ENCODE results near the gene SLC35B1. TPM values are rescaled to one million over a fixed set of nuclear protein-coding genes. Genes with fewer than 3 reads are reported as not detected.

The SLC35B1 gene
- total RNA-seq, 2 donors from 2014 or later, result 59.4 to 80.5 TPM

GRCh38 chr17:49741009-49741691, 33.4 kb upstream of the SLC35B1 start:
- Histone ChIP-seq H3K9me3 (ENCODE audit: control insufficient read depth, low read length) (no peaks in the 10 kb centered on the region), H3K27me3 (ENCODE audit: control insufficient read depth, insufficient read depth, low read length, poor library complexity, severe bottlenecking) (peaks cover 25% of the 10 kb centered on the region), H3K4me1 (ENCODE audit: control insufficient read depth, insufficient read depth, low read length) (peaks cover 5% of the 10 kb centered on the region), H3K4me3 (ENCODE audit: low read length) (no peak overlapping the region), H3K36me3 (ENCODE audit: control insufficient read depth, insufficient read depth, low read length) (no peaks in the 10 kb centered on the region), H3K27ac (ENCODE audit: low read depth, low read length) (no peak overlapping the region), H3K9ac (ENCODE audit: extremely low read depth, low read length, poor library complexity, severe bottlenecking) (no peak overlapping the region)
- no peaks in the 10 kb centered on the region for H3K9me3 Mint-ChIP-seq
- H3K27ac Mint-ChIP-seq, result no peak overlapping the region
- peaks cover 20% of the 10 kb centered on the region for H3K4me1 Mint-ChIP-seq
- no peaks in the 10 kb centered on the region for H3K27me3 Mint-ChIP-seq (ENCODE audit: insufficient read depth)
- no peak overlapping the region for H3K4me3 Mint-ChIP-seq
- H3K36me3 Mint-ChIP-seq (ENCODE audit: low read depth), result peaks cover 17% of the 10 kb centered on the region
- WGBS, 2 experiments (ENCODE audit: insufficient coverage in 1 of 2, insufficient read length in 1 of 2), result 71 to 94% methylated on average over 2 to 5 of the region's 5 CpGs
- DNase-seq, result no peak
- no peak for TF ChIP-seq CTCF (conservative IDR thresholded peaks at IDR 0.05)

GRCh38 chr17:49739641-49740271, 32.0 kb upstream of the SLC35B1 start:
- no peaks in the 10 kb centered on the region for H3K9me3 ChIP-seq (ENCODE audit: control insufficient read depth, low read length)
- no peak overlapping the region for H3K4me3 ChIP-seq (ENCODE audit: low read length)
- Mint-ChIP-seq H3K4me1 (peaks cover 19% of the 10 kb centered on the region), H3K9me3 (no peaks in the 10 kb centered on the region), H3K27me3 (ENCODE audit: insufficient read depth) (no peaks in the 10 kb centered on the region), H3K27ac (no peak overlapping the region), H3K4me3 (no peak overlapping the region), H3K36me3 (ENCODE audit: low read depth) (peaks cover 15% of the 10 kb centered on the region)
- no peak overlapping the region for H3K9ac ChIP-seq (ENCODE audit: extremely low read depth, low read length, poor library complexity, severe bottlenecking)
- TF ChIP-seq CTCF (conservative IDR thresholded peaks at IDR 0.05), result no peak
- 90 to 97% methylated on average over 4 to 7 of the region's 7 CpGs for WGBS, 2 experiments (ENCODE audit: insufficient coverage in 1 of 2, insufficient read length in 1 of 2)
- H3K27ac ChIP-seq (ENCODE audit: low read depth, low read length), result no peak overlapping the region
- H3K36me3 ChIP-seq (ENCODE audit: control insufficient read depth, insufficient read depth, low read length), result peaks cover under 1% of the 10 kb centered on the region
- DNase-seq, result no peak
- peaks cover 25% of the 10 kb centered on the region for H3K27me3 ChIP-seq (ENCODE audit: control insufficient read depth, insufficient read depth, low read length, poor library complexity, severe bottlenecking)
- H3K4me1 ChIP-seq (ENCODE audit: control insufficient read depth, insufficient read depth, low read length), result peaks cover 5% of the 10 kb centered on the region

- Histone ChIP-seq H3K4me1 (ENCODE audit: control insufficient read depth, insufficient read depth, low read length) (peaks cover 5% of the 10 kb centered on the region), H3K36me3 (ENCODE audit: control insufficient read depth, insufficient read depth, low read length) (peaks cover 2% of the 10 kb centered on the region), H3K4me3 (ENCODE audit: low read length) (no peak overlapping the region), H3K9me3 (ENCODE audit: control insufficient read depth, low read length) (no peaks in the 10 kb centered on the region), H3K27ac (ENCODE audit: low read depth, low read length) (no peak overlapping the region), H3K27me3 (ENCODE audit: control insufficient read depth, insufficient read depth, low read length, poor library complexity, severe bottlenecking) (peaks cover 25% of the 10 kb centered on the region), H3K9ac (ENCODE audit: extremely low read depth, low read length, poor library complexity, severe bottlenecking) (no peak overlapping the region)
- H3K27ac Mint-ChIP-seq, result no peak overlapping the region
- no peak for DNase-seq
- H3K4me1 Mint-ChIP-seq, result peaks cover 19% of the 10 kb centered on the region
- no peaks in the 10 kb centered on the region for H3K27me3 Mint-ChIP-seq (ENCODE audit: insufficient read depth)
- H3K9me3 Mint-ChIP-seq, result no peaks in the 10 kb centered on the region
- 97 to 100% methylated on average over 2 to 4 of the region's 5 CpGs for WGBS, 2 experiments (ENCODE audit: insufficient coverage in 1 of 2, insufficient read length in 1 of 2)
- H3K36me3 Mint-ChIP-seq (ENCODE audit: low read depth), result peaks cover 17% of the 10 kb centered on the region
- no peak for TF ChIP-seq CTCF (conservative IDR thresholded peaks at IDR 0.05)
- no peak overlapping the region for H3K4me3 Mint-ChIP-seq
Observed at GRCh38 chr17:49738456-49739163, 30.8 kb upstream of the SLC35B1 start.

All from endodermal cell (in vitro differentiated cells).